Stimulated activated CD4-positive, alpha-beta T cell treated with anti-CD3 and anti-CD28 coated beads, Interleukin-4, amount 100 ng/mL, for 24 hours (primary cell): Measurements from ENCODE around the gene PAIP2B.

Experiments used
- DNase-seq: peaks from one replicate; pipeline ENCODE4 v3.0.0-alpha.2; 2020

Gene PAIP2B

GRCh38 chr2:71150082-71150816, 76.7 kb downstream of the PAIP2B start:
- no peak for DNase-seq

- DNase-seq = no peak
These were observed 78.3 kb downstream of the PAIP2B start for GRCh38 chr2:71148506-71149063.

GRCh38 chr2:71143782-71144181, 83.1 kb downstream of the PAIP2B start:
- no peak for DNase-seq

GRCh38 chr2:71136174-71136573, 90.7 kb downstream of the PAIP2B start:
- no peak for DNase-seq

GRCh38 chr2:71133603-71134002, 93.3 kb downstream of the PAIP2B start:
- no peak for DNase-seq
